Esophagus squamous epithelium (tissue), 4 donors: ENCODE data around the gene RPL19.

Source experiments
- POLR2A ChIP-seq, 4 donors: fragments of 450-650 bp; IDR thresholded peaks; one replicate each; pipeline ENCODE4 v1.6.1; 2017; ENCODE audit warnings: antibody characterized with exemption in 4 of 4, mild to moderate bottlenecking in 4 of 4, moderate library complexity in 3 of 4
- TF ChIP-seq, protein P1 (sequence below), 6 experiments: fragments of 450-650 bp in 4 of 6; fragments of 200-600 bp in 2 of 6; sonication (generic) in 2 of 6; IDR thresholded peaks; one replicate each; pipeline ENCODE4 v1.5.1; 2016 to 2019; ENCODE audit warnings: antibody characterized with exemption in 6 of 6, mild to moderate bottlenecking in 4 of 6, moderate library complexity in 4 of 6

DNA sequence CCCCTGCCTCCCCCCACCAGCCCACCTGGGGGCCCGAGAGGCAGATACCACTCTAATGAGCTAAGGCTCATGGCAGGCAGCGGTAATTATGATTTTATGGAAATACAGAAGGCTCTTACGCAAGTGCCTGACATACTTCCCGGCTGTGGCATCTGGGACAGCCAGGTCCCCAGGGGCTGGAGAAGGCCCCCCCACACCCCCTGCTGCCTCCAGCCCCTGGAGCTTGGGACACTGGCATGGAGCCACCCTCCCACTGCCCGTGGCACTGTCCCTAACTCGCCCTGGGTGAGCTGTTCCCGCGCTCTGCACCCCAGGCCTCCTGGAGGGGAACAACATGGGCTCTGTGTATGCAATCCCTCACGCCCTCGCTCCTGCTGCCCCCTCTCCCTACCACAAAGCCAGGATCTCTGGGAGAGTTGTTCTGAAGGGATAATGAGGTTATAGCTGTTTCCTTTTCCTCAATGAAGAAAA lies 31.0 kb downstream of the RPL19 start:
- TF ChIP-seq, protein P1, sequence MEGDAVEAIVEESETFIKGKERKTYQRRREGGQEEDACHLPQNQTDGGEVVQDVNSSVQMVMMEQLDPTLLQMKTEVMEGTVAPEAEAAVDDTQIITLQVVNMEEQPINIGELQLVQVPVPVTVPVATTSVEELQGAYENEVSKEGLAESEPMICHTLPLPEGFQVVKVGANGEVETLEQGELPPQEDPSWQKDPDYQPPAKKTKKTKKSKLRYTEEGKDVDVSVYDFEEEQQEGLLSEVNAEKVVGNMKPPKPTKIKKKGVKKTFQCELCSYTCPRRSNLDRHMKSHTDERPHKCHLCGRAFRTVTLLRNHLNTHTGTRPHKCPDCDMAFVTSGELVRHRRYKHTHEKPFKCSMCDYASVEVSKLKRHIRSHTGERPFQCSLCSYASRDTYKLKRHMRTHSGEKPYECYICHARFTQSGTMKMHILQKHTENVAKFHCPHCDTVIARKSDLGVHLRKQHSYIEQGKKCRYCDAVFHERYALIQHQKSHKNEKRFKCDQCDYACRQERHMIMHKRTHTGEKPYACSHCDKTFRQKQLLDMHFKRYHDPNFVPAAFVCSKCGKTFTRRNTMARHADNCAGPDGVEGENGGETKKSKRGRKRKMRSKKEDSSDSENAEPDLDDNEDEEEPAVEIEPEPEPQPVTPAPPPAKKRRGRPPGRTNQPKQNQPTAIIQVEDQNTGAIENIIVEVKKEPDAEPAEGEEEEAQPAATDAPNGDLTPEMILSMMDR (IDR thresholded peaks at IDR 0.05) = no peak
- TF ChIP-seq POLR2A (IDR thresholded peaks at IDR 0.05) = no peak
